Liver (tissue), 9 donors: ENCODE data around the gene OR10H3. TPM values are rescaled to one million over a fixed set of nuclear protein-coding genes. Genes with fewer than 3 reads are reported as not detected.

Experiments used
- DNase-seq: peaks from one replicate; pipeline ENCODE4 v3.0.0-alpha.2; 2017; ENCODE audit warnings: low spot score
- H3K27ac ChIP-seq, 2 donors: one replicate each; pipeline ENCODE4 v1.7.0; 2013; ENCODE audit warnings: inconsistent platforms in 2 of 2, low read length in 2 of 2, control low read depth in 1 of 2, low read depth in 1 of 2, mild to moderate bottlenecking in 1 of 2
- H3K27me3 ChIP-seq, 4 donors: one replicate each; pipeline versions ENCODE4 v1.6.1 to v1.7.0; 2013; ENCODE audit warnings: low read length in 3 of 4, inconsistent platforms in 1 of 4, mild to moderate bottlenecking in 1 of 4, moderate library complexity in 1 of 4; ENCODE audit not compliant: control insufficient read depth in 4 of 4, insufficient read depth in 4 of 4
- H3K36me3 ChIP-seq, 4 donors: one replicate each; pipeline versions ENCODE4 v1.6.1 to v1.7.0; 2013; ENCODE audit warnings: low read length in 3 of 4, mild to moderate bottlenecking in 3 of 4, low read depth in 1 of 4, moderate library complexity in 1 of 4; ENCODE audit not compliant: control insufficient read depth in 4 of 4, insufficient read depth in 3 of 4
- H3K4me1 ChIP-seq, 4 donors: one replicate each; pipeline versions ENCODE4 v1.6.1 to v1.7.0; 2013; ENCODE audit warnings: low read length in 3 of 4, mild to moderate bottlenecking in 3 of 4, moderate library complexity in 1 of 4; ENCODE audit not compliant: control insufficient read depth in 4 of 4, insufficient read depth in 4 of 4
- H3K4me3 ChIP-seq, 3 donors: one replicate each; pipeline versions ENCODE4 v1.6.1 to v1.7.0; 2013; ENCODE audit warnings: low read length in 3 of 3, control low read depth in 1 of 3, low read depth in 1 of 3, mild to moderate bottlenecking in 1 of 3
- H3K9ac ChIP-seq, 2 donors: one replicate each; pipeline ENCODE4 v1.7.0; 2013; ENCODE audit warnings: low read length in 2 of 2, mild to moderate bottlenecking in 2 of 2, moderate library complexity in 2 of 2, control low read depth in 1 of 2, low read depth in 1 of 2
- H3K9me3 ChIP-seq, 4 donors: one replicate each; pipeline versions ENCODE4 v1.6.1 to v1.7.0; 2013; ENCODE audit warnings: low read length in 3 of 4; ENCODE audit not compliant: control insufficient read depth in 4 of 4
- EGR1 ChIP-seq, 2 donors: IDR thresholded peaks; 2 replicates each; pipeline ENCODE4 v1.6.1; 2016 to 2018; ENCODE audit warnings: antibody characterized with exemption in 2 of 2, low read depth in 2 of 2
- FOXA1 ChIP-seq: IDR thresholded peaks from 2 replicates; pipeline ENCODE4 v1.6.1; 2016; ENCODE audit warnings: antibody characterized with exemption
- FOXA2 ChIP-seq: IDR thresholded peaks from 2 replicates; pipeline ENCODE4 v1.6.1; 2016; ENCODE audit warnings: antibody characterized with exemption
- GABPA ChIP-seq, 2 donors: IDR thresholded peaks in 1 of 2; conservative IDR thresholded peaks in 1 of 2; 2 replicates each; pipeline ENCODE4 v1.6.1; 2016; ENCODE audit warnings: antibody characterized with exemption in 2 of 2, mild to moderate bottlenecking in 1 of 2, moderate library complexity in 1 of 2
- HNF4A ChIP-seq, 2 donors: conservative IDR thresholded peaks; 2 replicates each; pipeline ENCODE4 v1.6.1; 2016; ENCODE audit warnings: antibody characterized with exemption in 2 of 2, mild to moderate bottlenecking in 2 of 2
- HNF4G ChIP-seq: IDR thresholded peaks from 2 replicates; pipeline ENCODE4 v1.6.1; 2016; ENCODE audit warnings: antibody characterized with exemption
- JUND ChIP-seq, 2 donors: IDR thresholded peaks; 2 replicates each; pipeline ENCODE4 v1.6.1; 2016; ENCODE audit warnings: antibody characterized with exemption in 2 of 2
- NR2F2 ChIP-seq: IDR thresholded peaks from 2 replicates; pipeline ENCODE4 v1.6.1; 2016; ENCODE audit warnings: antibody characterized with exemption
- RAD21 ChIP-seq, 2 donors: IDR thresholded peaks; 2 replicates each; pipeline ENCODE4 v1.6.1; 2016; ENCODE audit warnings: antibody characterized with exemption in 2 of 2, mild to moderate bottlenecking in 2 of 2
- RXRA ChIP-seq, 2 donors: IDR thresholded peaks; 2 replicates each; pipeline ENCODE4 v1.6.1; 2017 to 2018; ENCODE audit warnings: antibody characterized with exemption in 2 of 2, mild to moderate bottlenecking in 1 of 2
- SP1 ChIP-seq: IDR thresholded peaks from 2 replicates; pipeline ENCODE4 v1.6.1; 2018; ENCODE audit warnings: antibody characterized with exemption, mild to moderate bottlenecking
- TAF1 ChIP-seq: conservative IDR thresholded peaks from 2 replicates; pipeline ENCODE4 v1.6.1; 2016; ENCODE audit warnings: antibody characterized with exemption, mild to moderate bottlenecking
- YY1 ChIP-seq: IDR thresholded peaks from 2 replicates; pipeline ENCODE4 v1.6.1; 2016; ENCODE audit warnings: antibody characterized with exemption, mild to moderate bottlenecking
- WGBS: extraction: QIAGEN DNeasy Blood & Tissue Kit; methylation state at CpG from one replicate; pipeline ENCODE4 v1.1.7; 2013; 5-methylcytosine and 5-hydroxymethylcytosine counted together
- polyA plus RNA-seq, 2 donors: library from polyadenylated mRNA; stranded (reverse) in 1 of 2; unstranded in 1 of 2; fragments of 200-250 nt in 1 of 2; fragments of >200 nt in 1 of 2; fragmentation: Nextera tagmentation in 1 of 2; extraction: Ambion mirVana in 1 of 2; gene quantifications; one replicate each; pipeline versions ENCODE4 v1.2.1 to v1.2.3, GENCODE V29; 2013 to 2015
- total RNA-seq, 2 donors: library from RNA; depleted of rRNA; stranded (reverse); fragments of >200 nt; gene quantifications; one replicate each; pipeline ENCODE4 v1.2.3, GENCODE V29; 2014
- TF ChIP-seq, protein P1 (sequence below): IDR thresholded peaks from 2 replicates; pipeline ENCODE4 v1.6.1; 2016; ENCODE audit warnings: antibody characterized with exemption
- TF ChIP-seq, protein P2 (sequence below): fragments of 150-350 bp; IDR thresholded peaks from 2 replicates; pipeline ENCODE4 v1.5.1; 2017; ENCODE audit warnings: improper control_type of control experiment, low read depth, low read length; ENCODE audit not compliant: missing input control
- TF ChIP-seq, protein P3 (sequence below): IDR thresholded peaks from 2 replicates; pipeline ENCODE4 v1.6.1; 2016; ENCODE audit warnings: antibody characterized with exemption
- TF ChIP-seq, protein P4 (sequence below): IDR thresholded peaks from 2 replicates; pipeline ENCODE4 v1.6.1; 2016; ENCODE audit warnings: antibody characterized with exemption
- TF ChIP-seq, protein P5 (sequence below): IDR thresholded peaks from 2 replicates; pipeline ENCODE4 v1.6.1; 2016; ENCODE audit warnings: antibody characterized with exemption, mild to moderate bottlenecking
- donor health status: healthy.
- donor health status: healthy.
- donor health status: healthy.
- donor health status: healthy.
- donor health status: healthy.

OR10H3 gene
- total and polyA plus RNA-seq, 4 donors: not detected

DNA sequence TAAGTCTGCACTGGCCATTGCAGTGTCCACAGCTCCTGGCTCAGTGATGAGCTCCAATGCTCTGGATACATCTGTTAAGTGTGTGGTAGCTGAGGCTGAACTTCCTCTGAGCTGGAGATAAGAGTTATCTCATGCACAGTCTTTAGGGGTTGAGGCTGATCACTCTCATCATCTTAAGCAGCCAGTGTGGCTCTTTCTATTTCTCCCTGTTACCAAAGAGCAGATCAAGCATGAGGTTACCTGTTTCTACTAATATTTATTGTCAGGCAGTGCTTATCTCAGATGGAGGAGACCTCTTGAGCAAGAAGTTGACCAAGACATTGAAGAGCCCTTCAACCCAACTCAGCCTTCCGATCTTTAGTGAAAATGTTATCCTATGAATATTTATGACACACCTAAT, 16.5 kb upstream of the OR10H3 start:
- H3K9ac ChIP-seq: no peak overlapping the region
- H3K27ac ChIP-seq: no peak overlapping the region
- TF ChIP-seq GABPA (IDR thresholded peaks at IDR 0.05 in 1 of 2, conservative IDR thresholded peaks at IDR 0.05 in 1 of 2) (no peak), JUND (IDR thresholded peaks at IDR 0.05) (no peak), RAD21 (IDR thresholded peaks at IDR 0.05) (no peak), SP1 (no peak), EGR1 (IDR thresholded peaks at IDR 0.05; ENCODE audit: low read depth in 2 of 2) (no peak), FOXA2 (no peak), TAF1 (no peak), NR2F2 (no peak), YY1 (no peak), HNF4G (no peak), RXRA (IDR thresholded peaks at IDR 0.05) (no peak), FOXA1 (no peak), HNF4A (conservative IDR thresholded peaks at IDR 0.05) (no peak)
- TF ChIP-seq, protein P1, sequence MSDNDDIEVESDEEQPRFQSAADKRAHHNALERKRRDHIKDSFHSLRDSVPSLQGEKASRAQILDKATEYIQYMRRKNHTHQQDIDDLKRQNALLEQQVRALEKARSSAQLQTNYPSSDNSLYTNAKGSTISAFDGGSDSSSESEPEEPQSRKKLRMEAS: no peak
- TF ChIP-seq, protein P2, sequence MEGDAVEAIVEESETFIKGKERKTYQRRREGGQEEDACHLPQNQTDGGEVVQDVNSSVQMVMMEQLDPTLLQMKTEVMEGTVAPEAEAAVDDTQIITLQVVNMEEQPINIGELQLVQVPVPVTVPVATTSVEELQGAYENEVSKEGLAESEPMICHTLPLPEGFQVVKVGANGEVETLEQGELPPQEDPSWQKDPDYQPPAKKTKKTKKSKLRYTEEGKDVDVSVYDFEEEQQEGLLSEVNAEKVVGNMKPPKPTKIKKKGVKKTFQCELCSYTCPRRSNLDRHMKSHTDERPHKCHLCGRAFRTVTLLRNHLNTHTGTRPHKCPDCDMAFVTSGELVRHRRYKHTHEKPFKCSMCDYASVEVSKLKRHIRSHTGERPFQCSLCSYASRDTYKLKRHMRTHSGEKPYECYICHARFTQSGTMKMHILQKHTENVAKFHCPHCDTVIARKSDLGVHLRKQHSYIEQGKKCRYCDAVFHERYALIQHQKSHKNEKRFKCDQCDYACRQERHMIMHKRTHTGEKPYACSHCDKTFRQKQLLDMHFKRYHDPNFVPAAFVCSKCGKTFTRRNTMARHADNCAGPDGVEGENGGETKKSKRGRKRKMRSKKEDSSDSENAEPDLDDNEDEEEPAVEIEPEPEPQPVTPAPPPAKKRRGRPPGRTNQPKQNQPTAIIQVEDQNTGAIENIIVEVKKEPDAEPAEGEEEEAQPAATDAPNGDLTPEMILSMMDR: no peak
- TF ChIP-seq, protein P3, sequence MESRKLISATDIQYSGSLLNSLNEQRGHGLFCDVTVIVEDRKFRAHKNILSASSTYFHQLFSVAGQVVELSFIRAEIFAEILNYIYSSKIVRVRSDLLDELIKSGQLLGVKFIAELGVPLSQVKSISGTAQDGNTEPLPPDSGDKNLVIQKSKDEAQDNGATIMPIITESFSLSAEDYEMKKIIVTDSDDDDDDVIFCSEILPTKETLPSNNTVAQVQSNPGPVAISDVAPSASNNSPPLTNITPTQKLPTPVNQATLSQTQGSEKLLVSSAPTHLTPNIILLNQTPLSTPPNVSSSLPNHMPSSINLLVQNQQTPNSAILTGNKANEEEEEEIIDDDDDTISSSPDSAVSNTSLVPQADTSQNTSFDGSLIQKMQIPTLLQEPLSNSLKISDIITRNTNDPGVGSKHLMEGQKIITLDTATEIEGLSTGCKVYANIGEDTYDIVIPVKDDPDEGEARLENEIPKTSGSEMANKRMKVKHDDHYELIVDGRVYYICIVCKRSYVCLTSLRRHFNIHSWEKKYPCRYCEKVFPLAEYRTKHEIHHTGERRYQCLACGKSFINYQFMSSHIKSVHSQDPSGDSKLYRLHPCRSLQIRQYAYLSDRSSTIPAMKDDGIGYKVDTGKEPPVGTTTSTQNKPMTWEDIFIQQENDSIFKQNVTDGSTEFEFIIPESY: no peak
- TF ChIP-seq, protein P4, sequence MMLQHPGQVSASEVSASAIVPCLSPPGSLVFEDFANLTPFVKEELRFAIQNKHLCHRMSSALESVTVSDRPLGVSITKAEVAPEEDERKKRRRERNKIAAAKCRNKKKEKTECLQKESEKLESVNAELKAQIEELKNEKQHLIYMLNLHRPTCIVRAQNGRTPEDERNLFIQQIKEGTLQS: no peak
- TF ChIP-seq, protein P5, sequence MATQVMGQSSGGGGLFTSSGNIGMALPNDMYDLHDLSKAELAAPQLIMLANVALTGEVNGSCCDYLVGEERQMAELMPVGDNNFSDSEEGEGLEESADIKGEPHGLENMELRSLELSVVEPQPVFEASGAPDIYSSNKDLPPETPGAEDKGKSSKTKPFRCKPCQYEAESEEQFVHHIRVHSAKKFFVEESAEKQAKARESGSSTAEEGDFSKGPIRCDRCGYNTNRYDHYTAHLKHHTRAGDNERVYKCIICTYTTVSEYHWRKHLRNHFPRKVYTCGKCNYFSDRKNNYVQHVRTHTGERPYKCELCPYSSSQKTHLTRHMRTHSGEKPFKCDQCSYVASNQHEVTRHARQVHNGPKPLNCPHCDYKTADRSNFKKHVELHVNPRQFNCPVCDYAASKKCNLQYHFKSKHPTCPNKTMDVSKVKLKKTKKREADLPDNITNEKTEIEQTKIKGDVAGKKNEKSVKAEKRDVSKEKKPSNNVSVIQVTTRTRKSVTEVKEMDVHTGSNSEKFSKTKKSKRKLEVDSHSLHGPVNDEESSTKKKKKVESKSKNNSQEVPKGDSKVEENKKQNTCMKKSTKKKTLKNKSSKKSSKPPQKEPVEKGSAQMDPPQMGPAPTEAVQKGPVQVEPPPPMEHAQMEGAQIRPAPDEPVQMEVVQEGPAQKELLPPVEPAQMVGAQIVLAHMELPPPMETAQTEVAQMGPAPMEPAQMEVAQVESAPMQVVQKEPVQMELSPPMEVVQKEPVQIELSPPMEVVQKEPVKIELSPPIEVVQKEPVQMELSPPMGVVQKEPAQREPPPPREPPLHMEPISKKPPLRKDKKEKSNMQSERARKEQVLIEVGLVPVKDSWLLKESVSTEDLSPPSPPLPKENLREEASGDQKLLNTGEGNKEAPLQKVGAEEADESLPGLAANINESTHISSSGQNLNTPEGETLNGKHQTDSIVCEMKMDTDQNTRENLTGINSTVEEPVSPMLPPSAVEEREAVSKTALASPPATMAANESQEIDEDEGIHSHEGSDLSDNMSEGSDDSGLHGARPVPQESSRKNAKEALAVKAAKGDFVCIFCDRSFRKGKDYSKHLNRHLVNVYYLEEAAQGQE: no peak
- H3K4me1 ChIP-seq: peaks cover 0 to 3% (median 0%) of the 10 kb centered on the region in 4 donors
- 73% methylated on average over 1 of the region's 1 CpG for WGBS
- H3K4me3 ChIP-seq: no peak overlapping the region
- H3K27me3 ChIP-seq: peaks cover 0 to 10% (median 4%) of the 10 kb centered on the region in 4 donors
- no peaks in the 10 kb centered on the region for H3K36me3 ChIP-seq
- H3K9me3 ChIP-seq: peaks cover 0 to 3% (median under 1%) of the 10 kb centered on the region in 4 donors
- no peak for DNase-seq
